Measurements from ENCODE around the gene ABCC1. TPM values are rescaled to one million over a fixed set of nuclear protein-coding genes. Genes with fewer than 3 reads are reported as not detected.

Gene ABCC1
- total RNA-seq, 2 experiments from 2014 or later = 64.5 to 67.6 TPM

- TF ChIP-seq CTCF (IDR thresholded peaks at IDR 0.05) = no peak
- ChIA-PET POLR2A (interaction anchor here (0.8 kb wide), 1 partner anchor 12 kb away, joined by 3 read pairs; no protein-coding TSS in a partner anchor), CTCF (interaction anchor here (0.7 kb wide), 1 partner anchor 31 kb away, joined by 3 read pairs; no protein-coding TSS in a partner anchor)
- DNase-seq (no peak), ATAC-seq (no peak)
- Mint-ChIP-seq H3K27ac (peak overlapping the region; percentile 23), H3K9me3 (no peaks in the 10 kb centered on the region), H3K4me3 (no peak overlapping the region), H3K4me1 (ENCODE audit: low read depth) (peaks cover 19% of the 10 kb centered on the region), H3K36me3 (ENCODE audit: low read depth) (peaks cover 51% of the 10 kb centered on the region), H3K27me3 (no peaks in the 10 kb centered on the region)
- intact Hi-C loops (cut with micrococcal nuclease) = no loop called here
These were observed 60.0 kb downstream of the ABCC1 start for GRCh38 chr16:16009401-16009800.

DNA sequence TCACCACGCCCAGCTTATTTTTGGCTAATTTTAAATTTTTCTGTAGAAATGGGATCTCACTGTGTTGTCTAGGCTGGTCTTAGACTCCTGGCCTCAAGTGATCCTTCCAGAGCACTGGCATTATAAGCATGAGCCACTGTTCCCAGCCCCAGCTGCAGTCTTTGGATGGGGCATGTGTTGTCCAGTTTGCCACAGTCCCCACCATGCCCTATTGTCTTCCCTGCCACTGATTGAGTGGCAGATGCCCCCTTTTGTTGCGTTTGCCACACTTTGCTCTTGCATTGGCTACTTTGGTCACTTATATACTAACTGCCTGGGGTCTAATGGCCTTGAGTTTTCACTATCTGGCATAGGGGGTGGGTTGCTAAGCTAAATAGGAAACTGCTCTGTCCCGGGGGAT lies 60.8 kb downstream of the ABCC1 start:
- ATAC-seq = no peak
- Mint-ChIP-seq H3K9me3 (no peaks in the 10 kb centered on the region), H3K27me3 (no peaks in the 10 kb centered on the region), H3K27ac (no peak overlapping the region), H3K36me3 (ENCODE audit: low read depth) (peaks cover 50% of the 10 kb centered on the region), H3K4me3 (no peak overlapping the region), H3K4me1 (ENCODE audit: low read depth) (peaks cover 19% of the 10 kb centered on the region)
- ChIA-PET POLR2A (no interaction called here), CTCF (no interaction called here)
- no peak for DNase-seq
- no peak for TF ChIP-seq CTCF (IDR thresholded peaks at IDR 0.05)
- intact Hi-C loops (cut with micrococcal nuclease) = no loop called here

- no peaks in the 10 kb centered on the region for H3K9me3 Mint-ChIP-seq
- ChIA-PET CTCF (no interaction called here), POLR2A (no interaction called here)
- H3K36me3 Mint-ChIP-seq (ENCODE audit: low read depth) = peaks cover 49% of the 10 kb centered on the region
- H3K27ac Mint-ChIP-seq = no peak overlapping the region
- no peak for ATAC-seq
- no peak for TF ChIP-seq CTCF (IDR thresholded peaks at IDR 0.05)
- intact Hi-C loops (cut with micrococcal nuclease) = no loop called here
- no peaks in the 10 kb centered on the region for H3K27me3 Mint-ChIP-seq
- H3K4me3 Mint-ChIP-seq = no peak overlapping the region
- no peak for DNase-seq
- H3K4me1 Mint-ChIP-seq (ENCODE audit: low read depth) = peaks cover 19% of the 10 kb centered on the region
These were observed 62.7 kb downstream of the ABCC1 start for GRCh38 chr16:16012144-16012543.

DNA sequence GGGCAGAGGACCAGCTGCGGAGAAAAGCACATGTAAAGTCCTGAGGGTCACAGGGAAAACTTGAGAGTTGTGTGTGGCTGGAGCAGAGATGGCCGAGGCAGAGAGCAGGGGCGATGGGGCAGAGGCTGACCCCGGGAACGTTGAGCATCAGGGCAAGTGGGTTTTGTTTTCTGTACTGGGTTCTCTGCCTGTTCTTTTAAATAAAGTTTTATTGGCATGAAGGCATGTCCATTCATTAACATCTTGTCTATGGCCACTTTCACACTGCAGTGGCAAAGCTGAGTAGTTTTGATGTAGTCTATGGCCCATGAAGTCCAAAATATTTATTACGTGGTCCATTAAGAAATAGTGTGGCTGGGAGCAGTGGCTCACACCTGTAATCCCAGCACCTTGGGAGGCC lies 64.4 kb downstream of the ABCC1 start:
- Mint-ChIP-seq H3K4me1 (ENCODE audit: low read depth) (peaks cover 9% of the 10 kb centered on the region), H3K27ac (peak overlapping the region; percentile 20), H3K27me3 (no peaks in the 10 kb centered on the region), H3K9me3 (no peaks in the 10 kb centered on the region), H3K36me3 (ENCODE audit: low read depth) (peaks cover 56% of the 10 kb centered on the region), H3K4me3 (no peak overlapping the region)
- no peak for DNase-seq
- intact Hi-C loops (cut with micrococcal nuclease) = no loop called here
- ChIA-PET POLR2A (no interaction called here), CTCF (interaction anchor here (0.7 kb wide), 1 partner anchor 490 kb away, joined by 3 read pairs; no protein-coding TSS in a partner anchor)
- ATAC-seq = no peak
- TF ChIP-seq CTCF (IDR thresholded peaks at IDR 0.05) = no peak

- ChIA-PET CTCF (no interaction called here), POLR2A (no interaction called here)
- no peak for TF ChIP-seq CTCF (IDR thresholded peaks at IDR 0.05)
- DNase-seq (no peak), ATAC-seq (no peak)
- H3K9me3 Mint-ChIP-seq = no peaks in the 10 kb centered on the region
- H3K27me3 Mint-ChIP-seq = no peaks in the 10 kb centered on the region
- intact Hi-C loops (cut with micrococcal nuclease) = no loop called here
- peaks cover 9% of the 10 kb centered on the region for H3K4me1 Mint-ChIP-seq (ENCODE audit: low read depth)
- H3K36me3 Mint-ChIP-seq (ENCODE audit: low read depth) = peaks cover 57% of the 10 kb centered on the region
- no peak overlapping the region for H3K4me3 Mint-ChIP-seq
- H3K27ac Mint-ChIP-seq = no peak overlapping the region
These were observed 65.2 kb downstream of the ABCC1 start for GRCh38 chr16:16014329-16015224.

All from activated CD8-positive, alpha-beta T cell treated with anti-CD3 and anti-CD28 coated beads for 36 hours (primary cell).